Measurements from ENCODE around the gene CD6. TPM values are rescaled to one million over a fixed set of nuclear protein-coding genes. Genes with fewer than 3 reads are reported as not detected.
A peak's percentile ranks its signal among the peaks of the same experiment; 100 is the strongest.
"Not testable (repeated sequence)": the region's sequence is repeated elsewhere in the genome, so short reads cannot be mapped to it uniquely, and the experiment has no call there.

CD6 gene
- total RNA-seq, 1 donor from 2014 or later: 4.2 TPM

DNA sequence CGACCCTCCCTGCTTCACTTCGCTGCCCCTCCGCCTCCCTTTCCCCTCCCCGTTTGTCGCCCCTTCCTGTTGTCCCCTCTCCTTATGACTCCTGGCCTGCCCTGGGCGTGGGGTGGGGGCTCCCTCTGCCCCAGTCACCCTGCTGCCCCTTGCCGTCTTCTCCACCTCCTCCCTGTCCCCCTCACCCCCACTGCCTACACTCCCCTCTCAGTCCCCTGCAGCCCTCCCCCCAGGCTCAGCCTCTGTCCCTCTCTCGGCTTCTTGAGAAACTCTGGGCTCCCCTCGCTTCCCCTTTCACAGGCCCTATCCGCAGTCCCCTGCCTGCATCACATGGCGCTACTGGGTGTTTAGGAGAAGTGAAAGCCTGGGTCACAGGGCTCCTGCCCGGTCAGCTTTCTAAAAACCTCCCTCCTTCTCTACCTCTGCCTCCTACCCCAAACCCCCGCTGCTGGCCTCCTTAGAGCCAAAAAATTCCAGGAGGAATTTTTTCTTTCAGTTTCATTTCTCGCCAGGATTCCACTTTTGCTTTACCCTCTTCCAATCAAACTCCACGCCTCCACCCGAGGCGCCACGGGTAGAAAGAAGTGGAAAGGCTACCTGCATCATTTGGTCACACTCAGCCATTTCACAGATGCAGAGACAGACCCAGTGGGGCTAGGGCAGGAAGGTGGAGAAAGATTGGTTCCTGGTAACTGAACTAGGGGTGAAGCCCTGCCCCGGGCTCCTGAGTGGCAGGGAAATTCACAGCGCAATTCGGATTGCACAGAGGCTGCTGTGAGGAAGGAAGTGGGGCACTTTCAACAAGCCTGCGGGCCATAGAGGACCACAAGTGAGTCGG, 19.4 kb upstream of the CD6 start, which contains the start of gene SLC15A3:
SLC15A3 (minus strand) TSS at position 273 of the 838 bp plus-strand sequence. CDS start 625 bp downstream, outside the sequence.
- DNase-seq (ENCODE audit: low spot score): peak; percentile 67

DNA sequence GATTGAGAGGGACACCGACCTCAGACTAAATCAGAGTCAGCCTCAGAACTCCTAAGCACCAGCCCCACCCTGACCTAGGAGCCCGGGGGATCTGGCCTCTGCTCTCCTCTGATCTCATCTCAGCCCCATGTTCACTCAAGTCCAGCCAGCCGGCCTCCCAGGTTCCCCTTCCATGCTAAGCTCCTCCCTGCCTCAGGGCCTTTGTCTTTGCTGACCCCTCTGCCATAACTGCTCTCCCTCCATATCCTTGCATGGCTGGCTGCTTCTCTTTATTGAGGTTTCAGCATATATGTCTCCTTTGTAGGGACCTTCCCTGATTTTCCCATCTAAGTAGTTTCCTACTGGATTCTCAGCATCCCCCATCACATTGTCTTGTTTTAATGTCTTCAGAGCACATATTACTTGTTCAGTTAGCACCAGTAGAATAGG, 18.7 kb upstream of the CD6 start:
- DNase-seq (ENCODE audit: low spot score): no peak

- DNase-seq (ENCODE audit: low spot score): no peak
Measured at GRCh38 chr11:60953781-60954180, 17.7 kb upstream of the CD6 start.

- DNase-seq (ENCODE audit: low spot score): no peak
Measured at GRCh38 chr11:60954421-60954820, 17.1 kb upstream of the CD6 start.

- DNase-seq (ENCODE audit: low spot score): no peak
Measured at GRCh38 chr11:60955571-60955970, 15.9 kb upstream of the CD6 start.

DNA sequence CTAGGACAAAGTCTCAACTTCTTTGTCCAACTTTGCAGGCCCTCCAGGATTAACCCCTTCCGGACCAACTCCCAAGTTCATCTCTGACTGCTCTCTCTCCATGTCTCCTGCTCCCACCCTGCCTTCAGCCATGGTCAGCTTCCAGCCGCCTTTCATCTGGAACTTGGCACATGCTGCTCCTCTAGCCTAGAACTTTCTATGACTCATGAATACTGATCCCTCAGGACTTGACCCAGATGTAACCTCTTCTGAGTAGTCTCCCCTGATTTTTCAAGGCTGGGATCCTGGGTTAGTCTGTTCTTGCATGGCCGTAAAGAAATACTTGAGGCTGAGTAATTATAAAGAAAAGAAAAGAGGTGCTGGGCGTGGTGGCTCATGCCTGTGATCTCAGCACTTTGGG, 14.3 kb upstream of the CD6 start:
- no peak for DNase-seq (ENCODE audit: low spot score)

- DNase-seq (ENCODE audit: low spot score): no peak
Measured at GRCh38 chr11:60959431-60959830, 12.0 kb upstream of the CD6 start.

DNA sequence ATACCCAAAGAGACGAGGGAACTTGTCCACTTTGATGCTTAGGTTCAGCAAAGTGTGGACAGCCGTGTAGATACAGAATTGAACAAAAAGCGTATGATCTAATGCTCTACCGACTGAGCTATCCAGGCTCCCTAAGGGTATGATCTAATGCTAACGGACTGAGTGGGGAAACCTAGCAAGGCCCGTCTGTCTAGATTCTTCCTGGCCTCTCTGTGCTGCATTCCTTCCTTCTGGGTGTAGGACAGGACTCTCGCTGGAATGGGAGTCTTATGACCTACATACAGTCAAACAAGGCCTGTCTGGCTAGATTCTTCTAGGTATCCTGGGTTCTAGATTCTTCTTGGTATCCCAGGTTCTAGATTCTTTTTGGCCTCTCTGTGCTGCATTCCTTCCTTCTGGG, 11.1 kb upstream of the CD6 start:
- no peak for DNase-seq (ENCODE audit: low spot score)

DNA sequence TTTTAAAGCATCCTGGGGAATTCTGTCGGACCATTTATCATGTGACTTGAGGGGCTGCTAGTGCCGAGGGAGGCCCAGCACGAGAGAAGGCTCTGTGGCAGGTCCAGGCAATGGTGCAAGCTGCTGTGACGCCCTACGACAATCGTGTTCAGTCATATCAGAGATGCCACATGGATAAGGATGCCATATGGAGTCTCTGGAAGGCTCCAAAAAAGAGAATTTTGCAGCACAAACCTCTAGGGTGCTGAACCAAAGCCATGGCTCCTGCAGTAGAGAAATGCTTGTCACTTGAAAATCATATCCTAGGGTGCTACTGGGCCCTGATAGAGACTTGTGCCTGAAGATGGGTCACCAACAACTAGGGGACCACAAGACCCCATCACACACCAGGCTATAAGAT, 6.7 kb upstream of the CD6 start:
- no peak for DNase-seq (ENCODE audit: low spot score)

DNA sequence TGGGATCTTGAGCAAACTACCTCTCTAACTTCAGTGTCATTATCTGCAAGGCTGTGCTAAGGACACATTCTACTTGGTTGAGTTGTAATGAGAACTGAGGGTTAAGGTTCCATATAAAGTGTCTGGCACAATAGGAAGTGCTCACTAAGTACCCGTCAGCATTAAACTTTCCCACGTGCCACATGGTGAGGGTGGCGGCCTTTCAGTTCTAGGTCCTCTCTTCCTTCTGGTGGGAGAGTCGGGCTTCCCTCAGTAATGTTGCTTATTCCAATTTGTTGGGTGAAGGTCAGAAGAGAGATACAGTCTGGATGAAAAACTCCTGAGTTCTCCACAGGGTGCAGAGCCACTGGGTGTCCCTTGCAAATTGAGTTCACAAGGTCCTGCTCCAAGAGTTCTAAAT, 4.6 kb upstream of the CD6 start:
- no peak for DNase-seq (ENCODE audit: low spot score)

- DNase-seq (ENCODE audit: low spot score): no peak
Measured at GRCh38 chr11:60968223-60968622, 3.3 kb upstream of the CD6 start.

DNA sequence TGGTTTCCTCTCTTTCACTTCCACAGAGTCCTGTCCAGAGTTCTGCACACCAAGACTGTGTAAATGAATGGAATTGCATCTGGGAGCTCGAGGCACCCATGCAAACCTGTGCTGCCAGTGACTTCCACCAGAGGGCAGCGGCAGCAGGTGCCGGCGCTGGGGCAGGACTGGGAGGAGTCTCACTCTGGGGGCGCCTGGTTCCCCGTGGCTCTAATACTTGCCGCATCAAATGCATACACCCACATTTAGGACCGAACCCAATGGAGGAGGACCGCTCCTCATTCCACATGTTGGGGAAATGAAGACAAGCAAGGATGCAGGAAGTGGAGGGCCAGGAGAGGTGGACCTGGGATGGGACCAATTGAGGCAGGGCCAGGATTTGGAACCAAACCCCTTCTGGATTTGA, 1.1 kb upstream of the CD6 start:
- no peak for DNase-seq (ENCODE audit: low spot score)

GRCh38 chr11:60970890-60971289, 590 bp upstream of the CD6 start:
- DNase-seq (ENCODE audit: low spot score): no peak

- DNase-seq (ENCODE audit: low spot score): no peak
Measured at GRCh38 chr11:60972182-60973030, 926 bp downstream of the CD6 start.

DNA sequence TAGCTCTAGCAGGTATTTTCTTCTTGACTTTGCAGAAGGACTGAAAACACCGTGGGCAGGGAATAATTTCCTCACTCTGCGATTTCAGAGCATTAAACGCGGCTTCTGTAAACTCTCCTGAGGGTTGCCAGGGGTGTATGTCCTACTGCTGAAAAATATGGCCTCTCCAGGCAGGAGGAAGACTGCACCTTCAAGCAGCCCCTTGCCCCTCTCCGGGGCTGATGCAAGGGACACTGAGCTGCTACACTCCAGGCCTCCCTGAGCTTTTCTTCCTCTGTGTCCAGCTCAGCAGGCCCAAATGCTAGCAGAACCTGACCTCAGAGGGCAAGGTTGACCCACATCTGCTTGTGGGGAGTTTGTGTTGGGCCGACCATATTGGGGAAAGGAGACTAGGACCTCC, 2.2 kb downstream of the CD6 start:
- no peak for DNase-seq (ENCODE audit: low spot score)

DNA sequence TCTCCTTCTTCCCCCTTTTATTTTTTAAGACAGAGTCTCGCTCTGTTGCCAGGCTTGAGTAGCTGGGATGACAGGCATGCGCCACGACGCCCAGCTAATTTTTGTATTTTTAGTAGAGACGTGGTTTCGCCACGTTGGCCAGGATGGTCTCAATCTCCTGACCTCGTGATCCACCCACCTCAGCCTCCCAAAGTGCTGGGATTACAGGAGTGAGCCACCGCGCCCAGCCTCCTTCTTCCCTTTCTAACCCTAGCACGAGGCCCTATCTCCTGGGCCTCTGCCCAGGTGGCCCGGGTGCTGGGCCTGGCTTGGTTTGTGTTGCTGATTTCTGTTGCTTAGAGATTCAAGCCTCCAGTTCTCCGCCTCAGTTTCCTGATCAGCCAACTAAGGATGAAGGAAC, 2.8 kb downstream of the CD6 start:
- not testable (repeated sequence) for DNase-seq (ENCODE audit: low spot score)

- no peak for DNase-seq (ENCODE audit: low spot score)
Measured at GRCh38 chr11:60974726-60975125, 3.2 kb downstream of the CD6 start.

- no peak for DNase-seq (ENCODE audit: low spot score)
Measured at GRCh38 chr11:60977224-60977623, 5.7 kb downstream of the CD6 start.

- no peak for DNase-seq (ENCODE audit: low spot score)
Measured at GRCh38 chr11:60977836-60978235, 6.4 kb downstream of the CD6 start.

- DNase-seq (ENCODE audit: low spot score): no peak
Measured at GRCh38 chr11:60978546-60979380, 7.3 kb downstream of the CD6 start.

DNA sequence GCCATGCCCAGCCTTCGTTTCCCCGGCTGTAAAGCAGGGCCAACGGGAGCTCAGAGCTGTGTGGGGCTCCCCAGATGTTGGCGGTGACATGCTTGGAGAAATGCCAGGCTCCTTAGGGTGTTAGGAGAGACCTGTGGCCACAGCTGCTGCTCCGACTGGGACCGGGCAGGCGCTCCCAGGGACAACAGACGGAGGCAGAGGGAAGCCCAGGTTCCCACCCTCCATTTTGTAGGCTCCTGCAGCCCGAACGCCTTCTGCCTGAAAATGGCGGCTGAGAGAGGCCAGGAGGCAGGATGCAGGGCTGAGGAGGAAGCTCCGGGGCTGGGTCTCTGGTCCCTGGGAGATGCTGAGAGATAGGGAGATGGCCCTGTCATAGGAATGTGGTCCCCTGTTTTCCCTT, 10.0 kb downstream of the CD6 start:
- no peak for DNase-seq (ENCODE audit: low spot score)

- no peak for DNase-seq (ENCODE audit: low spot score)
Measured at GRCh38 chr11:60982184-60982583, 10.7 kb downstream of the CD6 start.

Measured in ureter (tissue), 1 donor.